Stimulated activated CD4-positive, alpha-beta T cell treated with anti-CD3 and anti-CD28 coated beads, Interleukin-15, amount 100 ng/mL, for 24 hours (primary cell): ENCODE results near the gene SCAMP3.

Experiments used
- DNase-seq: peaks from one replicate; pipeline ENCODE4 v3.0.0-alpha.2; 2020

The SCAMP3 gene

DNA sequence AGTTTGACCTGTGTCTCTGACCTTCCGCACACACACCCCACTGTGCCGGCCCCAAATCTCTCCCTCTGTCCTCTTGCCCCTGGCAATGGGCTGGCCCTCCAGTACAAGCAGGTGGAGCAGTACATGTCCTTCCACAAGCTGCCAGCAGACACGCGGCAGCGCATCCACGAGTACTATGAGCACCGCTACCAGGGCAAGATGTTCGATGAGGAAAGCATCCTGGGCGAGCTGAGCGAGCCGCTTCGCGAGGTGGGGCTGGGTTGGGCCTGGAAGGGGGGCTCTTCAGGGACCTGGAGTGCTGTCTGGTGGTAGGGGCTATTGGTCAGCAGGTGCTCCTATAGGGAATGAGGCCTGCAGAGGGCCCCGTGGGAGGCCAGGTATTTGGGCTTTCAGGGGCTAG lies 22.9 kb upstream of the SCAMP3 start:
- no peak for DNase-seq

DNA sequence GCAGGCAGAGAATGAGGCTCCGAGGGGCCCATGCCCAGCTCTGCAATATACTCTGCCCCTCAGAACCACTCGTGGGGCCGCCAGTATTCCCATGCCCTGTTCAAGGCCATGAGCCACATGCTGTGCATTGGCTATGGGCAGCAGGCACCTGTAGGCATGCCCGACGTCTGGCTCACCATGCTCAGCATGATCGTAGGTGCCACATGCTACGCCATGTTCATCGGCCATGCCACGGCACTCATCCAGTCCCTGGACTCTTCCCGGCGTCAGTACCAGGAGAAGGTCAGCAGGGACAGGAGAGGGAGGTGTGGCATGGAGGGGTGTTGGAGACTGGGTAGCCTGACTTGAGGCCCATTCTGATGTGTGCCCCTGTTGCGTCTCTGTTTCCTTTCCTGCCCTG lies 22.3 kb upstream of the SCAMP3 start:
- DNase-seq, result no peak

DNA sequence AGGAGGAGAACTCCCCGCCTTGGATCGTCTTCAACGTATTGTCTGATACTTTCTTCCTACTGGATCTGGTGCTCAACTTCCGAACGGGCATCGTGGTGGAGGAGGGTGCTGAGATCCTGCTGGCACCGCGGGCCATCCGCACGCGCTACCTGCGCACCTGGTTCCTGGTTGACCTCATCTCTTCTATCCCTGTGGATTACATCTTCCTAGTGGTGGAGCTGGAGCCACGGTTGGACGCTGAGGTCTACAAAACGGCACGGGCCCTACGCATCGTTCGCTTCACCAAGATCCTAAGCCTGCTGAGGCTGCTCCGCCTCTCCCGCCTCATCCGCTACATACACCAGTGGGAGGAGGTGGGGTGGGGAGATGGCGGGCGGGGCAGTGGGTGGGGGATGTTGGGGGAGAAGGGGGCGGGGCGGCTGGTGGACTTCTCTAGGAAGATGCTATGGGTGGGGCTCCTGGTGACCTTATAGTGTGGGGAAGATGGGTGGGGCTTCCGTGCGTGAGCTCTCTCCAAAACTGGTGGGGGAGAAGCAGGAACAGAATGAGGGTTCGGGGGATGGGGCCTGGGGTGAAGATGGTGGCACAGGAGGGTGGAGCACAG lies 20.4 kb upstream of the SCAMP3 start:
- no peak for DNase-seq

DNA sequence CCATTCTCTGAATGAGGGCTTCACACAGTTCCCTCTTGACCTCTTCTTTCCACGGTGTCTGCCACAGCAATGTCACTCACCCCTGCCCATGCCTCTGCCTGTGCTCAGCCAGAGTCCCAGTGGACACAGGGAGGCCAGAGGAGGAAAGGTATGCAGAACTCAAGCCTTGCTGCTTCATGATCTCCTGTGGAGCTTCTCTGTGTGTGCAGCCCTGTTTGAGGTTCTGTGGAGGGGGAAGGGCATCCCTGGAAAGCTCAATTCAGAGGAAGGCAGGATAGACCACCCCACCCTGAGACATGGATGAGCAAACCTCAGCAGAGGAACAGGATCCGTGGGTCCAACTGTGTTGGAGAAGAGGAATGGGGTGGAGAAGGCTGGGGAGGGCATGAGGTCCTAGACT lies 17.1 kb upstream of the SCAMP3 start:
- no peak for DNase-seq

DNA sequence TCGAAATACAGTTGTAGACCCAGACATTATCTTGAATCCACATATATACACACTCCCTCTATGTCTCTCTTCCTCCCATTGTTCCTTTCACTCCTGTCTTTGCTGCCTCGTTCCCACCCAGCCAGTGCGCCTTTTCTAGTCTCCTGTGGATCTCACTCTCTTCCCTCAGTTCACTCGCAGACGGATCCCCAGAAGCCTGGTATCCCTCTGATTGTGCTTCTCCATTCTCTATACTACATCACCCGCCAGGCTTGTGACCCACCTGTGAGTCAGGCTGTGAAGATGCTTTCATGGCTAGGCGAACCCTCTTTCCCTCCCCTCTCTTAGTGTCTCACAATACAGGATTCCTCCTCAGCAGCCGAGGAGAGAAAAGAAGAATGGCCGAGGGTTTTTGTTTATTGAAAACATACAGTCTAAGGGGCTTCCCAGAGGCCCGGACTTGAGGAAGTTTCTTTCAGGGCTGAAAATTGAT lies 16.6 kb upstream of the SCAMP3 start:
- no peak for DNase-seq

DNA sequence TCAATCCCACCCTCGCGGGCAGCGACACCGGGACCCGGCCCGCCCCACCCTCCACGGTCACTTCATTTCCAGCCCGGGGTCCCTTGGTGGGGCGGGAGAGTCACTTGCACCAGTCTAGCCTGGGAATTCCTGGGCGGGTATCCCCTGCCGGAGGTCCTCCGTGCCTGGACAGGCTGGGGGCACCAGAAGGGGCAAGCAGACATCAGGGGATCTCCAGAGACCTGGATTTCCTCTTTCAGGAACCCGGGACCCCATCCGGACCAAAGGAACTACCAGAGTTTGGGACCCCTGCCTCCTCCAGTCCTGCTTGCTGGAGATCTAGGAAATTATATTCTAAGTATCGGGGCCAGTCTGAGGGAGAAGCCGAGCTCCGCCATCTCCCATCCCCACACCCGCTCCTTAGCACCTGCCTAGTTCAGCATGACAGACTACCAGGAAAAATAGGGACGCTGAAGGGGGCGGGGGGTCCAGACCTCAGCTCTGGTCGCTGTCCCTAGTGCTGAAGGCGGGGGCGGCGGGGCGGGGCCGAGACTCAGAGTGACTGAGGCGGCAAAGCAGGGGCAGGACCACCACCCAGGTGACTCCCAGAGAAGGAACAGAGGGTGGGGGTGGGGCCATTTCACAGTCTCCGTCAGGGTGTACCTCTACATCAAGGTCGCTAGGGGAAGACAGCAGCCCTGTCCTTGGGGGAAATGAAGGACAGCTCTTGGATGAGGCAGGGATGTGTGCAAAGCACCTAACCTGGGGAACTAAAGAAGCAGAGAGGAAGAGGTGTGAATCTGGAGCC lies 15.9 kb upstream of the SCAMP3 start:
- DNase-seq, result peak; percentile 80

DNA sequence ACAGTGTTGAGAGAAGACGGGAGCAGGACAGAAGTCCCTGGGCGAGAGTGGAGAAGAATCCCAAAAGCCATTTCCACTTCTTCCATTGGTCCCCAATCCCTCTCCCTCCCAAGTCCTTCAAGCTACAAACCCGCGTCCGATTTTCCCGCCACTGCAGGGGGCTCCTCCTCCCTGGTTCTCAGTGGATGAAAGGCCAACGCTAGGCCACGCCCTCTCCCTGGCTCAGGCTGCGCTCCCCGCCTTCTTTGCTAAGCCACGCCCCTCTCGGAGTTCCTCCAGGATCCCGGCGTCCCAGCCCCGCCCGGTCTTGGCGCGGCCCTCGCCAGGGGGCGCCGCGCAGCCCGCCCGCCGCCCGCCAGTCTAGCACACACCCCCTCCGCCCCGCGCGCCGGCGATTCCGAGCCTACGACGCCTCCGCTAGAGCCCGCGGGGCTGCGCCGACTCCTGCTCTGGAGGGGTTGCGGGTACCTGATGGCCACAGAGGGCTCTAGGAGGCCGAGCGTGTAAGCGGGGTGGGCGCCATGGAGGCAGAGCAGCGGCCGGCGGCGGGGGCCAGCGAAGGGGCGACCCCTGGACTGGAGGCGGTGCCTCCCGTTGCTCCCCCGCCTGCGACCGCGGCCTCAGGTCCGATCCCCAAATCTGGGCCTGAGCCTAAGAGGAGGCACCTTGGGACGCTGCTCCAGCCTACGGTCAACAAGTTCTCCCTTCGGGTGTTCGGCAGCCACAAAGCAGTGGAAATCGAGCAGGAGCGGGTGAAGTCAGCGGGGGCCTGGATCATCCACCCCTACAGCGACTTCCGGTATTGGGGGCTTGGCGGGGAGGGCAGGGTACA lies 15.1 kb upstream of the SCAMP3 start, which contains the start of gene HCN3:
TSS of gene HCN3 (plus strand) at position 394 of the 832 bp plus-strand sequence. CDS start at position 522, 128 bp downstream.
- DNase-seq, result peak; percentile 99

DNA sequence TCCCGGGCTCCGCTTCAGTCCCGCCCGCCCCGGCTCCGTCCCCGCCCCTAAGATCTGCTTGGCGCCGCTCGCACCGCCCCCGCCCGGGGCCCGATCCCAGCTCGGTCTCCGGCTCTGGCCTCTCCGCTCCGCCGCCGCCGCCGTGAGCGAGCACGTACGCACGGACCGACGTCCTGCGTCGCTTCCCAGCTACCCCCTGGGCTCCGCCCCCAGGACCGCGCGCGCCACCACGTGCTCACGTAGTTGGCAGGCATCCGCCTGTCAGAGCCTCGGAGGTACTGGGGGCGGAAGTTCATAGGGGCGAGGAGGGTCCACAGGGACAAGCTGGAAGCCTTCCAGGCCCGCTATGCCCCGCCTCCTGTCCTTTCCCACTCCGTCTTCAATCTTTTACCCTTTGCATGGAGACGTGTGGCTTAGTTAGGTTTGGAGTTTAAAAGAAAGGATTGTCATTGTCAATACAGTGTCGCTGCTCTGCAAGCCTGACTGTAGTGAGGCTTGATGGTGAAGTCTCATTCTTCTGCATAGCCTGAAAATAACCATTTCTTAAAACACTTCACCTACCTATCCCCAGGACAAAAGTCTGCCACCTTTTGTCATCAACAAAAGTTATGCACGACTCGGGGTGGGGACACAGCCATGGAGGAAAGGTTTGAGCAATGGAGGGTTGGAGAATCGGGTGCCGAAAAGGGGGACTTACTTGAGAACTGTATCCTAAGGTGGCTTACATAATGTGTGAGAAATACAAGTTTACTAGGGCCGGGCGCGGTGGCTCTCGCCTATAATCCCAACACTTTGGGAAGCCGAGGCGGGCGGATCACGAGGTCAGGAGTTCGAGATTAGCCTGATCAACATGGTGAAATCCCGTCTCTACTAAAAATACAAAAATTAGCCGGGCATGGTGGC lies 11.4 kb upstream of the SCAMP3 start, which contains the start of gene CLK2:
TSS of gene CLK2 (minus strand) at position 162 of the 903 bp plus-strand sequence. CDS start 2,527 bp downstream, outside the sequence.
- peak; percentile 99 for DNase-seq

DNA sequence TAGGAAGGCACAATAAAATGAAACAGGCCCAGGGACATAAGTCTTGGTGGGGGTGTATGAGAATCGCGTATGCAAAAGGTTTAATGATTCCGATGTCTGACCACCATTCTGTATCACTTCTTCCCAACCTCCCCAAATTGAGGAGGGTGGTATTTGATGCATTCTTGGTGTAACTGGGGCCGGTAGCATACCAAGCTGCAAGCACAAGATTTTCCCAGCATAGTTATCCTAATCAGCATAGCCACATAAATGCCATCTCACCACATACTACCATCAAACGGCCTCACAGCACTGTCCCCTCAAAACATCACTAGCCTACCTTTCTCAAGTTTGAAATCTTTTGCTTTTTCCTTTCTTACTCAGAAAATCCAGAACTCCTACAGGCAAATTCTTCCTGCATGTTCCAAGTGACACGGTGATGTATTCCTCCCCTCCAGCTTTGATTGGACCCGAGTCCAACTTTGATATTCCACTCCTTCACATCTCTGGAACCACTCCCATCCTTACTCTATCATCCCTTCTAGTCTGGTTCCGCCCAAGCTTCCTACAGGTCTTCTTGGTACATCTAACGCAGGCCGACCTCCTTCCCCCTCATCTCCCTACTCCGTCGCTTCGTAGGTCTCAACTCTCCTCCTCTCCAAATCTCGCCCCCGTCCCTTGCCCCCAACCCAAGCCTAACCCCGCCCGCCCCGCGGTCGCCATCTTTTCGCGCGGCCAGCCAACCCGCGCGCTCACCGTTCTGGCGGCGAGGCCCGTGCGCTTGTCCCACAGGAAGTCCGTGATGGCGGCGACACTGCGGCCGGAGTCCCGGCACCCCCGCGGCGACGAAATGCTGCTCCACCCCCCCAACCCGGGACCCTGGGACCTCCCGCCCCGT lies 10.5 kb upstream of the SCAMP3 start:
- no peak for DNase-seq

DNA sequence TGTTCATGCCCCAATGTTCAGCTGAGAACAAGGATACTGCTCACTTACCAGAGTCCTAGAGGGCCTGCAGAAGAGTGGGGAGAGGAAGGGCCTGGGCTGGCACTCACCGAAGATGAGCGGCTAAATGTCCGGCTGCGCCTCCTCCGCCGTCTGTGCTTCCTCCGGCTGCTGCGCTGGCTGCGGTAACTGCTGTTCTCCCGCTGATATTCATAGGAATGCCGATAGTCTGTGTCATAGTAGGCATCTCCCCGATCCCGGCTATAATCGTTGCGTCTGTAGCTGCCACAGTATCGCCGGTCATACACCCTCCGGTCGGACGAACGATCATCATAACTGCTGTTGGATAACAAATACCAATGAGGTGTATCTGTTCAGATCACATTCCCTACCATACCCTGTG lies 7.2 kb upstream of the SCAMP3 start:
- no peak for DNase-seq

DNA sequence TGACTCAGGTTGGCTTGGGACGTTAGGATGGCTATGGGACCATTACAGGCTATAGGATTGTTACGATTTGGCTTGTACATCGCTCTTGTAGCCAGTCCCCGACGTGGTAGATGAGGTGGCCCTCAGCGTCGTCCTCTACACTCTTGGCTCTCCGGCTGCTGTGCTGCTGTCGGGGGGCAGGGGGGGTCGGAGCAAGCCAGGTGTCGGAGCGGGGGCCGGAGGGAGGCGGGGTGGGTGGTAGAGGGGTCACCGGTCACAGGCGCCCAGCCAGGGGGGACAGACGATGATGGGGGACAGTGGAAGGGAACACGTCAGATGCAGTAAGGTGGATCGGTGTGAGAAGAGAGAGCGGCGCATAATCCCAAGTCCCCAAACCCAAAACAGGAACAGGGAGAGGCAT lies 6.5 kb upstream of the SCAMP3 start:
- no peak for DNase-seq

DNA sequence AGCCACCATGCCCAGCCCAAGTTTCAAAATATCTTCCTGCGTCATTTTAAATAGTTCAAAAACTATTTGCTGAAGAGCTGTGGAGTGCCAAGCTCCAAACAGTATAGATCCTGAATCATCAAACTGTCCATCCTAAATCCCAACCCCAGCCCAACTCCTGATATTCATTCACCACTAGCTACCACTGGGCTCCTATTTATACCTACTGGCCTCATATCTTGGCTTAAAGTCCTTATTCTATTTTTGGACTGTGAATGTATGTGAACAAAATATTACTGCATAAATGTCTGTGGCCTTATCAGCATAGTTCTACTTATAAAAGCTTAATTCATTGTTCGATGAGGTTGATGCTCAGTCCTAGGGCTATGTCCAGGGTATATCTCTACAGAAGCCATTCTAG lies 5.2 kb upstream of the SCAMP3 start:
- no peak for DNase-seq

DNA sequence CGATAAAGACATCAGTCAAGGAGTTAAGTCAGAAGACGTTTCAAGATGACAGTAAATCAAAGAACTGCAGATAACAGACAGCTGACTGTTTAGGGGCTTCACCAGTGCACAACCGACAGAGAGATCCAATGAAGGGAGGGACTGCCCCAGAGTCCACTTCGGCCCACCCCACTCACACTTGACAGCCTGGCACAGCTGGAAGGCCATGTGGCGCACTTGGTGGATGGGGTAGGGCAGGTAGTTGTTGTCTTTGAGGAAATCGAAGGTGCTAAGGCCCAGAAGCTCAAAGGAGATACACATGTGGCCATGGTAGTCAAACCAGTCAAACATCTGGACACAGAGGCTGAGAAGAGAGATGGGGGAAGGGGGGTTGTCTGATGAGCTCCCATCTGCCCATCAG lies 4.4 kb upstream of the SCAMP3 start:
- DNase-seq, result no peak

DNA sequence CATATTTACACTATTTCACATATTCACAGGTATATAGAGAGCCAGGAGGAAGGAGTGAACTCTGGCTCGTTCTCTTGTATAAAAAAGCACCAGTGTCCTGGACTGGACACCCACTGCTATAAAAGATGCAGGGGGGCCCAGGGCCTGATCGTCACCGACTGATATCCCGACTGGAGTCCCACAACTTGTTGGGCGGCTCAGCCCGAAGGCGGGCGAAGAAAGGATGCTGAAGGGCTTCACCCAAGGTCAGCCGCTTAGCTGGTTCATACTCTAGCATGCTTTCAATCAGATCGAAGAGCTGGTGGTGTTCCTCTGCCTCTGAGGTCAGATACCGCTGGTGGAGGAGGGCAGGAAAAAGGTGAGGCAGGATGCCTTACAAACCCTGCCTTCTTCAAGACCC lies 907 bp upstream of the SCAMP3 start:
- DNase-seq, result no peak

DNA sequence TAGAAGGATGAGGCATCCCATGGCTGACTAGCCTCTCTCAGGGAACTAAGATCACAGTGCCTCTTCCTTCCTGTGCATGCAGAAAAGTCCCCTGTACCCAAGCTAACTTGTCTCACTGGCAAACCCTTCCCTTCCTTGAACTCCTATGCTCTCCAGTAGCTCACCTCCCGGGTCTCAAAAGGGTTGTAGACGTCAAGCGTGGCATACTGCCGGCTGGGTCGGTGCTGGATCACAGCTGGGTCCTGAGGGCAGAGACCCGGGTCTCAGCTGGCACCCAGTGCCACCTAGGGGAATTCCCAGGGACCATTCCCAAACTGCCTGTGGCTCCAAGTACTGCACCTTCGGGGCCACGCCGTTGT lies 688 bp downstream of the SCAMP3 start:
- peak; percentile 32 for DNase-seq

DNA sequence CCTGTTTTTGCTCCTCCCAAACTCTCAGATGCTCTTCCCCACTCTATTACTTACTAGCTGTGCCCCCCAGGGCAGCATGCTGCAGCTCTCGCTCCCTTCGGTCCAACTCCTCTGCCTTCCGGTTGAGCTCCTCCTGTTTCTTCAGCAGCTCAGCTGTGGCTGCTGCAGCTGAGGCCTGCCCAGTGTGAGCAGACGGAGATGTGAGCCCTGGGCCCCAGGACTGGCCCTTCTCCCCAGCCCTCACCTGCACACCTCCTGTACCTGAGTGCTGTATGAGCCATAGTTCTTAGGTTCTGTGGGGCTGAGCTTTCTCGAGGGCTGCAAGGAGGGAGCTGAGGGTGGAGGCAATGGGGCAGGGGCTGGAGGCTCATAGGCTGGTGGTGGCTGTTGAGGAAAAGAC lies 1.9 kb downstream of the SCAMP3 start:
- no peak for DNase-seq

DNA sequence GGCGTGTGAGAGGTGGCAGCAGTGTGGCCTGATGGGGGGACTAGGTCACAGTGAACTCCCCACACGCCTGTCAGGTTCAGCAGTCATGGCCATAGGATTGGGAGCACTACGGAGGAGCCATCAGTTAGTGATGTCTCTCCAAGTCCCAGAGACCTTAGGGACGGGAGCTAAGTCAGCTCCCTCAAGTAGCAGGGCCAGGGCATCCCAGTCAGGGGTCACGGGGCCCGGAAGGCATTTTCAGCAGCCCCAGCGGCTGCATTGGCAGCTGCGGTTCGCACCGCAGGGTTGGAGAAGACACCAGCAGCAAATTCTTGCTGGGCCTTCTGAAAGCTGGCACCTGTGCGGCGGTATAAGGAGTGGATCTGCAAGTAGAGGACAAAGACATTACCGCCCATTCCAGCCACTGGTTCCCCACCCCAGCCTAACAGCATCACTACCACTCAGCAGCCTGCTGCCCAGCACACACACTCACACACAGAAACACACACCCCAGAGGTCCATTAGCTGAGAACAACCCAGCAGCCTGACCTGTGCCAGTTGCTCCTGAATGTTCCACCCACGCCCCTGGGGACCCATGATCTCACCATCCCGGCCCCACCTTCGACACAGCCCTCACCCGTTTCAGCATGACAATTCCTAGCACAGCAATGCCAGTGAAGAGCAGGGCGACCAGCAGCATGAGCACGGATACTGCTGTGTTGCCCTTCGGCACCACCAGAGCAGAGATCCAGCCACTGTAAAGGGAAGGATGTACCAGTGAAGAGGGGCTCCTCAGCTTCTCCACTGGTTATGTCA lies 5.9 kb downstream of the SCAMP3 start:
- DNase-seq, result no peak

DNA sequence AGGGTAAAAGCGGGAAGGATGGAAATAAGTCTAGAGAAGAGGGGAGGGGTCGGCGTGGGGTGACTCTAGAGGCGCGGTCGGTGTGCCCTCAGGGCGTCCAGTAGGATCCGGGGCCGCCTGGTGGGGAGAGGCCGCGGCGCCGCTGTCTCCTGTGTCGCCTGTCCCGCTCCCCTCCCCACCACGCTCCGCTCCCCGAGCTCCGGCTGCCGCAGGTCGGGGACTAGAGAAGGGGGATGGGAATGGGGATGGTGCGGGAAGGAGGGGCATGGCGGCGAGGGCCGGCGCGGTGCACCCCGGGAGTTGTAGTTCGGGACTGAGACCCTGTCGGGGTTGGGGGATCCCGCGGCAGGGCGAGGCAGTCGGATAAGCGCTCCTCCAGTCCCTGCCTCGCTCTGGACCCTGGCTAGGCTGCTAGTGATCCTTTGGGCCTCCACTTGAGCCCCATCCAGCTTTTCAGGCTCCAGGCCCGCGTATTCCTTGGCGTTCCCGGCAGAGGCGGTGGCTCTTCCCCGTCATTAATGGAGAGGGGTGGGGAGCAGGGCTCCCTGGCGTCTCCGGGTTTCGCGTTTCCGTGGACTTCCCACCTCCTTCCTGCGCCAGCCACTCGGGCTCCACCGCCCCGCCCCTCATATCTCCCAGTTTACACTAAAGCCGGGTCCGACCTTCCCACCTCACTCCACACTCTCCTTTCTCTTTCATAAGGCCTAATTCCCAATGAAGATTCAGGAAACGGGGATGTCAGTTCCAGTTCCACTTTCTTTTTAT lies 6.7 kb downstream of the SCAMP3 start, which contains the start of gene ENTREP3:
TSS of gene ENTREP3 (minus strand) at position 241 of the 765 bp plus-strand sequence. CDS start 606 bp downstream, outside the sequence.
- peak; percentile 89 for DNase-seq

DNA sequence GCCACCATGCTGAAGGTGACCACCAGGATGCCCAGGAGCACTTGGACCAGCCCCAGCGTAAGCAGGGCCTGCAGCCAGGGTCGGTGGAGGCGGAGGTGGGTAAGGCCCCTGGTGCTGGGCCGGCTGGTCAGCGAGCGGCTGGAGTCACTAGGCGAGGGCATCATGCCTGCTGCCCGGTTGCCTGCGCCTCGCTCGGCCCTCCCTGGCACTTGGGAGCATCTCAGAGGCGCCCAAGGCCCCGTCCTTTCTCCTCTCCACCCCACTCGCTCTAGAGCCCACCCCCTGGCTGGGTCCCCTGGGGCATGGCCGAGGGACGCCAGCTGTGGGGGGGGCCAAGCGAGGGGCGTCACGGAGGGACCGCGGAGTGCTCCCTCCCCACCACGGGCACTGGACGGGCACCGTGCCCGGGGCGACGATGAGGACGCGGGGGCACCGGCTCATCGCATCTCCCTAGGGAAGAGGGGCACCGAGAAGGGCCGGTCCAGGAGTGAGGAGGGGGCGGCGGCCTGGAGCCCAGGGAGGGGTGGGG lies 7.4 kb downstream of the SCAMP3 start:
- DNase-seq, result peak; percentile 24
